HPDE6-E6E7 (cell line): ENCODE measurements around the gene DPP10.

Source experiments
- DNase-seq: peaks from one replicate; pipeline ENCODE4 v3.0.0; 2011; ENCODE audit warnings: missing footprints; ENCODE audit errors: extremely low spot score

Gene DPP10

DNA sequence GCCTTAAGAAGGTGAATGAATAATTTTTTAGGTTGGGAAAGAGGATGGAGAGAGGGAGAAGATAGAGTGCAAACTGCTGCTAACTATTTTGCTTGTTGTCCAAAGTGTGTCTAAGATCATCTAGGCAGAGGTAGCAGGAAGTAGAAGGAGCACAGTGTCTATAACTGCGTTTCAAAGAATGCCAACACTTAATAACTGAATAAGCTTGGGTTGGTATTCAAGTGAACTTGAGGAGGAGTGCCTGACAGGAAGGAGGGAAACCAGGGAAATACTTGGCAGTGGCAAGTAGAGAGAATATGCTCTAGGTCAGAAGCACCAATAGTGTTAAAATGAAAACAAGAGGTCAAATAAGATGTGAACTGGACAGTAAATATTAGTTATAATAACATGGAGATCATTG, 155.9 kb downstream of the DPP10 start:
- DNase-seq, result no peak

DNA sequence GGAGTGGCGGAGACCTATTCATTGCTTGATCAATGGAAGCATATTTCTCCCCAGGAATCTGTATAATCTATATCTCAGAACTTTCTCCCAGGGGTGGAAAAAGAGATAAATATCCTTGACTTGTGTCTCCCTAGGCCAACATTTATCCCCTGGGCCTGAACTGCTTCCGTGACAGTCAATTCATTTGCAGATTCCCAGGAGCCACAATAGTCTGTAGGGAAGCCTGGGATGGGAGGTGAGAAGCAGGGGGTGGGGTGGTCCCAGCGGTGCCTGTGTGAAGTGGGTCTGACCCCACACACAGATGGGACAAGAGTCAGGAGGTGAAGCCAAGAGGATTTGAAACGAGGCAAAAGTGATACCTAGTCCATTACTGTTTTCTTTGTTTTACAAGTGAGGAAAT, 166.8 kb downstream of the DPP10 start:
- no peak for DNase-seq

DNA sequence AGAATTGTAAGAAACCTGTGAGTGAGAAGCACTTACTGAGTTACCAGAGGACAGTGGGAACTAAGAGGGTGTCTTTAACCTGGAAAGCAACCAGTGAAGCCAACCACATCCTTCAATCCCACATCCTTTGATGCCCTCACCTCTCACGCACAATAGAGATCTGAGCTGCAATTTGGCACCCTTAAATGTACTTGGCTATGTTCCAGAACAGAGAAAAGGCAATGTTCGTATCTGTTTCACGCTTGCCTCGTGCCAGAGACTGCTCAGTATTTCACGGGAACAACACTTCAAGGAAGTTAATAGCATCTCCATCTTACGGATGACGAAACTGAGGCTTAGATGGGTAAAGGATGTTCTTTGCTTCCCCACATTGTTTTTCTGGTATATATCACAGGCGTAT, 167.4 kb downstream of the DPP10 start:
- DNase-seq, result no peak

DNA sequence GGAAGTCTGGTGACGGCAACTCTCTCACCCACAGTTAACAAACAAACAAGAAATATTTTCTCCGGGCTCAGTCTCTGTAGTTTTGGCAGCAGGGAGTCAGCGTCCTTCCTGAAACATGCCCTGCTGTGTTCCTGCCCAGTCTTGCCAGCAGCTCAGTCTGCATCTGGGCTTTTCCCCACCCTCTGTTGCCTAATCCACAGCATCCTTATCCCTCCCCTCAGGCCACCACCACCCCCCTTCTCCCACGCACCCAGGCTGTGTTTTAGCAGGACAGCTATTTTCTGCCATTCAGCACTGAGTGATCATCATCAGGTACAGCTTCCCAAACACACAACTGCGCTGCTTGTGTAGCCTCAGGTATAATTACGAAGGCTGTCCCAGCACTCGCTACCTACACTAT, 168.2 kb downstream of the DPP10 start:
- DNase-seq, result no peak

DNA sequence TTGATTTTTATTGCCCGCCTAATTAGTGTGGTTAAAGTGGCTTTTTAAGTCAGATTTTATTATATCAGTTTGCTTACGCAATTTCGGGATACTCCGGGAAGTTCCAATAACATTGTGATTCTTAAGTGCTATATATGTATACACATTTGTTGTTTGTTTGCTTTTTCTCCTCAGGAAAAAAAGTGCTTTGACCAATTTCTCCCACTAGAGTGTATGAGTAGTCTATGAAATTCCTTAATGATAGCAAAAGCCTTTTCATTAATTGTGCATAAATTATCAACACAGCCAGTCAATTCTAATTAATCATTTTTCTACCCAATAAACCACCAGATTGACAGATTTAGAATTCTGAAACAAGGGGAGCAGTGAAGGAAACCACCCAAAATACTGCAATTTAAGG, 172.2 kb downstream of the DPP10 start:
- no peak for DNase-seq

DNA sequence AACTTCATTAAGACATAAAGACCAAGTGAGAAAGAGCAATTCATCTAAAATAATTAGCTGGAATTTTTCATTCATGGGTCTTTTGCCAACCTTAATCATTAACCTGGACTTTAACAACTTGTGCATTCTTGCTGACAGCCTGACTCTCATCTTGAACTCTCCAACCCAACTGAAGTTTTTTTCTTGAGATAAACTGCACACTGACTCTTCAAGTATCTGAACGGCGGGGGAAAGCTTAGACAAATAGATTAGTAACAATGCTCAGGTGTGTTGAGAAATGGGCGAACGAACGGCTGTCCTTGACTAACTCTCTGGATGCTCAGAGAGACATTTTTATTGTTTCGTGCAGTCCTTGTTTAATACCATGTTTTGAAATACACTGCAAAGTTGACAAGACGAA, 186.0 kb downstream of the DPP10 start:
- no peak for DNase-seq

DNA sequence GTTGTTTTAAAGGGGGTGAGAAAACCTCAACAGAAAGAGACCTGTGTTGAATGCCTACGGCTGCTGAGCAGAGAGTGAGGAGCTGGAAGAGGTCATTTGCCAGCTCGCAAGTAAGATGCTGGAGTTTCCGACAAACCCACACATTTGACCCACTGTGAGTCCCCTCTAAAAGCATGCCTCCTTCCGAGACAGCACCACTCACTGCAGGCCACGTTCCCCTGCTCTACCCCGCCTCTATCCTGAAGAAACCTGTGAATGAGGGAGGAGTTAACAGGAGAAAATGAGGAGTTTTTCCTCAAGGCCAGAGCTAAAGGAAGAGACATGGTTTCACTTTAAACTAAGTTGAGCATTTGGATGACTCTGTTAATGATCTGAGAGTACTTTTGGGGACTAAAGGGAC, 188.7 kb downstream of the DPP10 start:
- no peak for DNase-seq

DNA sequence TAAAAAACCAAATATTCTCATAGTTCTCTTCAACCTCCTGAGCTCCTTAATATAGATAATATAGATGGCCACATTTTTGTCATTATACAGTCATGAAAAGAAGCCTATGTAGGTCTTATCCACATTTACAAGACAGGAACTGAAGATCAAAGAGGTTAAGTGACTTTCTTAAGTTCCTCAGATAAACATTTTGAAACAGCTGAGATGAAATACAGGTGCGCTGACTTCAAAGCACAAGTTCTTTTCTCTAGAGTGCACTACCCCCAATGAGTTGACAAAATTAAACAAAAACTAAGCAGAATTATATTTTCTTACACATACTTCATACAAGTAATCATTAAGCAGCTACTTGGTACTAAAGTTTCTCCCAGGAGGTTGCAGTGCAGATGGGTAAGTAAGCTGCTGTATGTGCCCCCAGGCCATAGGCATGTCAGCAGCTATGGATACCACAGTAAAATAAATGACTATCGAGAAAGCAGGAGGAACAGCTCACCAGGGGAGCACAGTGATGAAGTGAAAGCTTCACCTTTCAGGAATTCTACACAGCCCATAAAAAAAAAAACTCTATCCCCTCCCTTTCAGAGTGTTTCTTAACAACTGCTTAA, 199.8 kb downstream of the DPP10 start:
- no peak for DNase-seq

DNA sequence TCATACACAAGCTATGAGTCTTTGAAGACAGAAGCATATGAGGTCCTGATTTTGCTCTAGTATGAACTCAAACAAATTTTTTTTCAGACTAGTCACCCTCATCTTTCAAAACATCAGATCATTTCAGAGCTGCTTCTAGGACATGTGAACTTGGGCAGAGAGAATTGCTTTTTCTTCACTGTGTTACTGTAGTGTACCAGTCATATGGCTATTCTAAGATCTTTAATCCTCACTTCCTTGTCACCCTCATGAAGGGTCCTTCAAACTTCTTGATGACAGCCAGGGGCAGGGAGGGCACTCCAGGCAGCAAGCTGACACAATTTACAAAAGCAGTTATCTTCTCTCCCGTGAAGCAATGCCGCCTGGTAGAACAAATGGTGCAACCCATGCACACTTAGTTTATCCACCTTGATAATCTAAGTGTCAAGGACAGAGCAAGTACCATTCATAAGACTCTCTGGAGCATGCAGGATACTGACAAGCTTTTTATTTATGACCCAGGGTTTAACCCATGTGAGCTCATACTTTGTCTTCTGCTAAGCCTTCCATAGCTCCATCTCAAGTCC, 200.6 kb downstream of the DPP10 start:
- no peak for DNase-seq

DNA sequence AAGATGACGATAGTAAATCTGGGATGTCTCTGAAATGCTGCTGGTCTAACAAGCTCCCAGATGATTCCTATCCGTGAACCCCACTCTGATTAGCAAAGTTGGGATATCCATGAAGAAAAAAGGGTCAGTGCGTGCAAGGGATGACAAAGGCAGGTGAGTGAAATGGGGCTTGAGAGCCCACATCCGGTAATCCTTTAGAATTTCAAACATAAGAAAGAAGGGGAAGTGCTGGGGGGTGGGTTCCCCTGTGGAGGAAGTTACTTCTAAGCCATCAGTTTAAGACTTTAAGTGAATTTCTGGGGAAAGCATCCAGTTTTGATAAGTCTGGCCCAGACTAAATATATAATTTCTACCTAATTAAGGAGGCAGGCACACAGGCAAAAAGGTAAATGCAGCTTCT, 209.5 kb downstream of the DPP10 start:
- no peak for DNase-seq

DNA sequence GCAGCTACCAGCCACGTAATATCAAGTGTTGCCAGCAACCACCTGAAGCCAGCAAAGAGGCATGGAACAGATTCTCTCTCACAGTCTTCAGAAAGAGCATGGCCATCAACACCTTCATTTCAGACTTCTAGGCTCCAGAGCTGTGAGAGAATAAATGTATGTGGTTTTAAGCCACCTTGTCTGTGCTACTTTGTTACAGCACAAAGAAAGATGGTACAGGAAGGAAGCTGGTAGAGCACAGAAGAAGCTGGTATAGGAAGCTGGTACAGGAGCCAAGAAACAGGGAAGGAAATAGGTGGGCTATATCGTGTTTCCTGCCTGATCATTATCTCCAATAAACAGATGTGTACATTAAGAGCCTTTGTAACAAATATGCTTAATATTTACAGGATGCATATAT, 217.4 kb downstream of the DPP10 start:
- DNase-seq, result no peak

DNA sequence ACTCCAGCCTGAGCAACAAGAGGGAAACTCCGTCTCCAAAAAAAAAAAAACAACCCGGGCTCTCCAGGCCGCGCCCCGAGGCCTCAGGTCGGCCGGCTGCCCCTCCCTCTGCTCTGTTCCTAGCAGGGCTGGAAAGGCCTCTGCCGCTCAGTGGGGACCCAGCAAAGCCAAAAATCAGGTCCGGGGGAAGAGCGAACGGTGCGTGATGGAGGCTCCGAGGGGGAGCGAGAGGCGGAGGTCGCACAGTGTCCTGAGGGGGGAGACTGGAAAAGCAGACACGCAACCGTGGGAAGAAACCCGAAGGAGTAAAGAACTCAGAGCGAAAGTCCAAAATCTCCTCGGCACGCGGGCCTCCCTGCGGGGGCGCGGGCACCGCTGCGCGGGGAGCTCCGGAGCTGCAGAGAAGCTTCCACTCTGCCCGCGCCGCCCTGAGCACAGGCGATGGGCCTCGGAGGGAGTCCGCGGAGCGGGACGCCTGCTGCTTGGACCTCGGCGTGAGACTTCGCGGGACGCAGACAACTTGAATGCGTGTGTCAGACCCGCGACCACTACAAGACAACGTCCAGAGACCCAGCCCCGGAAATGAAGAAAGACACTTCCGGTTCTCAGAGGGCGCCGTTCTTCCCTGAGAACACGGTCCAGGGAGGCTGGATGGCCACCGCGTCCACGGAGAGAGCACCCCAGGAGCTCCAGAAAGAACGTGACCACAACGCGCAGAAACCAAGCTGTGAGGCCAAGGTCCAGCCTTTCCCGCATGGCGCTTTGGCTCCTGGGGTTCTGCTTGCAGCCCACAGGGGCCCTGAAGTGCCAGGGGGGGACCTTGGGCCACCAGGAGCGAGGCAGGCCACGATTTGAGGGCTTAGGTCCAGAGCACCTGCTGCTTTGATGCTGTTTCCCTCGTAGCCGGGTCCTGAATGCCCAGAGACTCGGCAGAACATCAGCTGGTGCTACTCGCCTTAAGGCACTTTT, 219.8 kb downstream of the DPP10 start:
- no peak for DNase-seq

DNA sequence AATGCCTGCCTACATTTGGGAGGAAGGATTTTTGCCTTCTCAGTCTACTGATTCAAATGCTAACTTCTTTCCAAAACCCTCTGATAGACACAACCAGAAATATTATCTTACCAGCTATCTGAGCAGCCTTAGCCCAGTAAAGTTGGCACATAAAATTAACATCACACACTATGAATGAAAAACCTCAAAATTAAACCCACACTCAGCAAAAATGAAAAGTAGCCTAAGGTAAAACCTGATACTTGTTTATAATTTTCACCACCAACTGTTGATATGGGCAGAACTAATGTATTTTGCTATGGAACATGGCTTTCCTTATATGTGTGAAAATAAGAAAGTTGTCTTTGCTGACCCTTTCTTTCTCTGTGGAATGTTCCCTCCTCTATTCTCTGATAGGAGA, 226.0 kb downstream of the DPP10 start:
- DNase-seq, result no peak

DNA sequence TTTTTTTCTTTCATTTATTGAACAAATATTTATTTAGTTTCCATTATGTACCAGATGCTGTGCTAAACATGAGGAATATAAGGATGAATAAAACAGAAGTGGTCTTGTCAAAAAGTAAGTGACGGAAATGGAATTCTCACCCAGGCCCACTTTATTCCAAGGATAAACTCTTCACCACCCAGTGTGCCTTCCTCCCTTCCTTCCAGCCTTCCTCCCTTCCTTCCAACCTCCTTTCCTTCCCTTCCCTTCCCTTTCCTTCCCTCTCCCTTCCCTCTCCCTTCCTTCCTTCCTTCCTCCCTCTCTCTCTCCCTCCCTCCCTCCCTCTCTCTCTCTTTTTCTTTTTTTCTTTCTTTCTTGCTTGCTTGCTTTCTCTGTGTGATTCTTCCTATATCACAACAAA, 240.8 kb downstream of the DPP10 start:
- no peak for DNase-seq

DNA sequence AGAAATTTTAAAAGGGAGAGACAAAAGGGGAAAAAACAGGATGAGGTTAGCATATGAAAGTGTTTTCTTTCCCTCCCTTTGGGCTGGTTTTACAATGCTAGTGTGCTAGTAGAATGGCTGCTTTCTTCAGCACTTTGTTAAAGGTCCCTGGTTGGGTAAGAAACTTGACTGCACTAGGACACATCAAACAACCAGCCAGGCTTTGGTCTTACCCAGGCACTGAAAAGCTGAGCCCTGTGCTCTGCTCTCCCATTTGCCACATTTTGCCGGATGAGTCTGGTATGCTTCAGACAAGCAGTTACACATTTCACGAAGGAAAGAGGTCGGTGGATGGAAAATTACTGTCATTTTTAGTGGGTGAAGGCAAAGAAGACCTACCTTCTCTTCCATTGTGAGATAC, 242.0 kb downstream of the DPP10 start:
- DNase-seq, result no peak

DNA sequence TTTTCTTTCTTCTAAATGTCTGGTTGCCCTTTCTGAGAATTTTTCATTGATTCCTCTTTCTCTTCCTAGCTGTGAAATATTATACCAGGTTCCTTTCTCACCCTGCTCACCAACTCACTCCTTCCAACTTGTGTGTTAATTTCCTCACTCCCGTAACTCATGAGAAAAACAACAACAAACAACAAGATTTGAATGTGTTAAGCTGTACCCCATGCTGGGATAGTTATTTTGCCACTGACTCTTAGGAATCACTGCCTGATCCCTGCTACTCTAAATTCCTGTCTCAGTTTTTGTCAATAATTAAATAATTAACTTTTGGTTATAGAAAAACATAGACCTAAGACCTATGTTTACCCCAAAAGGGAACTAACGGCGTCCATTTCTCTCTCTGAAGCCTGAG, 242.7 kb downstream of the DPP10 start:
- no peak for DNase-seq

DNA sequence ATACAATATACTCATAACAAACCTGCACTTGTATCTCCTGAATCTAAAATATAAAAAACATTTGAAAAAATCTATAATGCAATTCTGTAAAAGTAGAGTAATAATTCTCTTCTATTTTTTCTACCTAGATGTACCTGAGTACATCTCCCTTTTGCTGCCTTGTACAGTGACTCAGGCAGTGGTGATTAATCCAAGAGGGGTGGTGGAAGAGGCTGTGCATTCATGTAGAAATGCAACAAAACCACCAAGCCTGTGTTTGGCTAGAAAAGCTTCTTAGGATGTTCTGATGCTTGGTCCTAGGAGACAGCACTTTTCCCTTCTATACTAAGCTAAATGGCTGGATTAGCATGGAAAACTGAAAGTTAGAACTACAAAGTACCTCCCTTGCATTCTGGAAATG, 245.8 kb downstream of the DPP10 start:
- DNase-seq, result no peak

DNA sequence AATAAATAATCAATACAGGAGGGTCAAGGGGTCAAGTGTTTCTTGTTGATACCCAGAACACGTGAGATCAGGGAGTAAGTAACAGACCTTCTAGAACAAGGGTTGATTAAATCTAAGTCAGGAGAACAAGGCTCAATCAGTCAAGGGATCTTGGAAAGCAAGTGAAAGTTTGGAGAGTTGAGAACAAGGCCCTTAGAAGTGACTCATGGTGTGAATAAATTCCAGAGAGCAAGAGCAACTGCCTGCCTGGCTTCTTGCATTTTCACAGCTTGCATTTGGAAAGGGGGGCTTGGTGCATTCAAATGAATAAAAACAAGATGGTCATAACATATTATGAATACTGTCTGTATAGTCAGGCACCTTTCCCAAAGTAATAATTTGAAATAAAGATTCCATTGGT, 256.1 kb downstream of the DPP10 start:
- no peak for DNase-seq

DNA sequence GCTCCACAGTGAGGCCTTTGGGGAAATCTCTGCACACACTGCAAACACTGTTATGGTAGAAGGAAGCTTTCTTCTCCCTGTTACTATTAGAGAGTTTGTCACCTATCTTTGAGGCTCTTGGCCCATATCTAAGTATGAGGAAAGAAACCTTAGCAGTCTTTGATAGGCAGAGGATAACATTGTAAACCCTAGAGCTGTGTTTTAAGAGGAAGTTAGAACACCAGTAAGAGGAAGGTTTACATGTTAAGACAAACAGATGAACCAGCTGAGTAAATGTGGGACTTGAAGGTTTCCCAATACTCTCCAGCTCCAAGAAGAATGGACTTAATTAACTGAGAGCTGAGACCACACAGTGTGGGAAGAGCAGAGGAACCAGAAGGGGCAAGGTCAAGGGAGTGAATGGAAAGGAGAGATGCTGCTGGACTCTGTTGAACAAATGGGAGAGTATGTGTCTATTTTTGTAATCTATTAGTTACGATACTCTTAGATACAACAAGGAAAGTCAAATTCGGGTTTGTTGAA, 257.0 kb downstream of the DPP10 start:
- no peak for DNase-seq

DNA sequence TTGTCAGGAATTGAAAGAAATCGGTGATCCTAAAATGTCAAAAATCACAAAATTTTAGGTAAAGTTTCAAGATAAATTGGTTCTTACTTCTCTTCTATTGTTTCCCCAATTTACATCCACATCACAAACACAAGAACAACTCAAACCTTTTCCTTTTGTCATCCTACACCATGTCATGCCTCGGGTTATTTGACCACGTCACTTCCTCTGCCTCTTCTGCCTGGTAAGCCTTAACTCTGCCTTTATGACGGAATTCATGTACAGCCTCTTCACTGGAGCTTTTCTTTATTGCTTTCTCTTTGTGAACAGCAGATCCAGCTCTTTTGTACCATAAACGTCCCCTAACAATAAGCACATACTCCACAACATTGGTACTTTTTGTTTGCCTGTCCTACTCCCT, 258.0 kb downstream of the DPP10 start:
- no peak for DNase-seq

DNA sequence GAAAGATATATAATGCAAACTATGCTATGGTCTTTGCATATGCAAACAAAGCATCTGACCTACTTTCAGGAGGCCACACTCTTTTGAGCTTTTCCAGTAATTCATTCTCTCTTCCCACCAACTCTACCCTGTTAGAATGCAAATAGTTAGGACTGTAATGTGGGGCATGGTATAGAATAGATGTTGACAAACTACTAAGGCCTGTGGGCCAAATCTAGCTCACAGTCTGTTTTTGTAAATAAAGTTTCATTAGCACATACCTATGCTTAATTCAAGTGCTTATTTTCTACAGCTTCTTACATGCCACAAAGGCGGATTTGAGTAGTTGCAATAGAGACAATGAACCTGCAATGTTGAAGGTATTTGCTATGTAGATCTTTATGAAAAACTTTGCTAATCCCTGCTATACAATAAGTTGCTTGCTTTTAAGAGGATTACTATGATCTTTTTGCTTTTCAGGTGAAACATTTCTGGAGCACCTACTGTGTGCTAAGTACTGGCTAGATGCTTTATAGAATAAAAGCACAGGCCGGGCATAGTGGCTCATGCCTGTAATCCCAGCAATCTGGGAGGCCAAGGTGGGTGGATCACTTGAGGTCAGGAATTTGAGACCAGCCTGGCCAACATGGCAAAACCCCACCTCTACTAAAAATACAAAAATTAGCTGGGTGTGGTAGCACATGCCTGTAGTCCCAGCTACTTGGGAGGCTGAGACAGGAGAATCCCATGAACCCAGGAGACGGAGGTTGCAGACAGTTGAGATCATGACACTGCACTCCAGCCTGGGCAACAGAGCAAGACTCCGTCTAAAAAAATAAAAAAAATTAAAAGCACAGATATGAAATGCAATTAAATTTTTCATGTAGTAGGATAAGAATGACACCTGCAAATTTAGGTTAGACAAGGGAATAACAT, 267.8 kb downstream of the DPP10 start:
- no peak for DNase-seq

DNA sequence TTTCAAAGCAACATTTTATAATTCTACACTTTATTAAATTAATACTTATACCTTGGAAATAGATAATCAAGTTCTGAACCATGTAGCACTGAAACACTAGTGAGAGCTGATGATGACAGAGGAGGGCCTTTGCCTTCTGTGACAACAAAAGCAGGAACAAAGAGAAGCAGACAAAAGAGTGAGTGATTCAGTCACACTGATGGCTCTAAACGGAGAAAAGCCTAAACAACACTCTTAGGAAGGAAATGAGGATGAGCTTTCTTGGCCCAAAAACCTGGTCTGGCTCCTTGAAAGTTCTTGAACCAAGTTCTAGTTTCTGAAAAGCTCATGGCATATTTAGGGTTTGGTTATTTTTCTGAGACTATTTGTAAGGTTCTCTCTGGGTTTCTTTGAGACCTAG, 271.9 kb downstream of the DPP10 start:
- no peak for DNase-seq
